Measurements from ENCODE around the gene LRRC7.

GRCh38 chr1:69657971-69658370 lies 90.2 kb downstream of the LRRC7 start:
- TF ChIP-seq, protein P1, sequence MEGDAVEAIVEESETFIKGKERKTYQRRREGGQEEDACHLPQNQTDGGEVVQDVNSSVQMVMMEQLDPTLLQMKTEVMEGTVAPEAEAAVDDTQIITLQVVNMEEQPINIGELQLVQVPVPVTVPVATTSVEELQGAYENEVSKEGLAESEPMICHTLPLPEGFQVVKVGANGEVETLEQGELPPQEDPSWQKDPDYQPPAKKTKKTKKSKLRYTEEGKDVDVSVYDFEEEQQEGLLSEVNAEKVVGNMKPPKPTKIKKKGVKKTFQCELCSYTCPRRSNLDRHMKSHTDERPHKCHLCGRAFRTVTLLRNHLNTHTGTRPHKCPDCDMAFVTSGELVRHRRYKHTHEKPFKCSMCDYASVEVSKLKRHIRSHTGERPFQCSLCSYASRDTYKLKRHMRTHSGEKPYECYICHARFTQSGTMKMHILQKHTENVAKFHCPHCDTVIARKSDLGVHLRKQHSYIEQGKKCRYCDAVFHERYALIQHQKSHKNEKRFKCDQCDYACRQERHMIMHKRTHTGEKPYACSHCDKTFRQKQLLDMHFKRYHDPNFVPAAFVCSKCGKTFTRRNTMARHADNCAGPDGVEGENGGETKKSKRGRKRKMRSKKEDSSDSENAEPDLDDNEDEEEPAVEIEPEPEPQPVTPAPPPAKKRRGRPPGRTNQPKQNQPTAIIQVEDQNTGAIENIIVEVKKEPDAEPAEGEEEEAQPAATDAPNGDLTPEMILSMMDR (IDR thresholded peaks at IDR 0.05; ENCODE audit: low read length), result no peak
- TF ChIP-seq EZH2phosphoT487 (IDR thresholded peaks at IDR 0.05; ENCODE audit: low read length) (no peak), EZH2 (optimal IDR thresholded peaks at IDR 0.05; ENCODE audit: low read depth, low read length) (no peak)
